ENCODE measurements around the gene COMMD3.

- no peak for TF ChIP-seq JUN (IDR thresholded peaks at IDR 0.05; ENCODE audit: low read depth, low read length)
- TF ChIP-seq CTCF (IDR thresholded peaks at IDR 0.05; ENCODE audit: control extremely low read depth in 1 of 3, insufficient read depth in 1 of 3, low read depth in 1 of 3, low read length in 3 of 3) = no peak
- TF ChIP-seq EZH2 (IDR thresholded peaks at IDR 0.05; ENCODE audit: low read depth, low read length, severe bottlenecking) = peak; percentile 67
- TF ChIP-seq CEBPB (IDR thresholded peaks at IDR 0.05; ENCODE audit: low read depth, low read length) = no peak
- TF ChIP-seq TBP (IDR thresholded peaks at IDR 0.05; ENCODE audit: low read depth, low read length) = no peak
- TF ChIP-seq YY1 (IDR thresholded peaks at IDR 0.05; ENCODE audit: low read depth, low read length) = no peak
- TF ChIP-seq KDM1A (IDR thresholded peaks at IDR 0.05; ENCODE audit: borderline replicate concordance, low read length) = no peak
These were observed 8.2 kb downstream of the COMMD3 start for GRCh38 chr10:22324413-22324812.

Measured in H1 (cell line).